ENCODE results near the gene IL24. TPM values are rescaled to one million over a fixed set of nuclear protein-coding genes. Genes with fewer than 3 reads are reported as not detected.

The IL24 gene
- total RNA-seq, 4 donors from 2014 or later, result not detected

- Histone ChIP-seq H3K27me3 (peaks cover 5% of the 10 kb centered on the region), H3K4me1 (peaks cover 0 to 7% (median 0%) of the 10 kb centered on the region in 4 donors), H3K4me3 (no peak overlapping the region), H3K27ac (no peak overlapping the region), H3K9me3 (no peaks in the 10 kb centered on the region), H3K36me3 (no peaks in the 10 kb centered on the region)
- WGBS, 2 donors (ENCODE audit: low coverage in 1 of 2), result 86% methylated on average over 13 of the region's 13 CpGs; no CpG with 5 or more reads in 1 of the 2 donors
- DNase-seq, result no peak
- no peak for TF ChIP-seq EP300 (IDR thresholded peaks at IDR 0.05; ENCODE audit: low read depth)
- no peak for TF ChIP-seq POLR2A (IDR thresholded peaks at IDR 0.05)
- TF ChIP-seq POLR2AphosphoS5 (IDR thresholded peaks at IDR 0.05), result no peak
- TF ChIP-seq CTCF (IDR thresholded peaks at IDR 0.05), result no peak
- intact Hi-C loops (cut with DNase I; ENCODE audit: low total_unique reads) (no loop called here), in situ Hi-C loops (cut with MboI; ENCODE audit: low pct_ligation_motif_present in 1 of 4, low pct_unique_long_range_greater_than_20kb in 1 of 4, low sequenced_read_pairs in 3 of 4) (no loop called here)
Observed at GRCh38 chr1:206898915-206899431, 1.7 kb downstream of the IL24 start.

- in situ Hi-C loops (cut with MboI; ENCODE audit: low pct_ligation_motif_present in 1 of 4, low pct_unique_long_range_greater_than_20kb in 1 of 4, low sequenced_read_pairs in 3 of 4), result loop anchor here in 2 of 4 donors (25.0 kb wide), 2 partner anchors 162 to 262 kb away; partner anchors contain the start of gene DYRK3 (in 1 of the 2)
- intact Hi-C loops (cut with DNase I; ENCODE audit: low total_unique reads), result no loop called here
- Histone ChIP-seq H3K27me3 (peaks cover 5% of the 10 kb centered on the region), H3K9me3 (no peaks in the 10 kb centered on the region), H3K4me3 (no peak overlapping the region), H3K36me3 (no peaks in the 10 kb centered on the region), H3K27ac (no peak overlapping the region), H3K4me1 (peaks cover 0 to 7% (median 0%) of the 10 kb centered on the region in 4 donors)
- WGBS, 2 donors (ENCODE audit: low coverage in 1 of 2), result 66 to 85% methylated on average over 4 to 5 of the region's 5 CpGs
- DNase-seq, result no peak
- TF ChIP-seq POLR2AphosphoS5 (IDR thresholded peaks at IDR 0.05) (no peak), POLR2A (IDR thresholded peaks at IDR 0.05) (no peak), EP300 (IDR thresholded peaks at IDR 0.05; ENCODE audit: low read depth) (no peak), CTCF (IDR thresholded peaks at IDR 0.05) (no peak)
Observed at GRCh38 chr1:206899717-206900116, 2.5 kb downstream of the IL24 start.

- peaks cover 5% of the 10 kb centered on the region for H3K27me3 ChIP-seq
- in situ Hi-C loops (cut with MboI; ENCODE audit: low pct_ligation_motif_present in 1 of 4, low pct_unique_long_range_greater_than_20kb in 1 of 4, low sequenced_read_pairs in 3 of 4) (loop anchor here in 2 of 4 donors (25.0 kb wide), 2 partner anchors 163 to 263 kb away; partner anchors contain the start of gene DYRK3 (in 1 of the 2)), intact Hi-C loops (cut with DNase I; ENCODE audit: low total_unique reads) (no loop called here)
- no peaks in the 10 kb centered on the region for H3K9me3 ChIP-seq
- H3K27ac ChIP-seq, result no peak overlapping the region
- no peak overlapping the region for H3K4me3 ChIP-seq
- H3K4me1 ChIP-seq, result peaks cover 0 to 7% (median 0%) of the 10 kb centered on the region in 4 donors
- no peaks in the 10 kb centered on the region for H3K36me3 ChIP-seq
- WGBS, 2 donors (ENCODE audit: low coverage in 1 of 2), result 91% methylated on average over 7 of the region's 7 CpGs; no CpG with 5 or more reads in 1 of the 2 donors
- no peak for DNase-seq
- no peak for TF ChIP-seq POLR2A (IDR thresholded peaks at IDR 0.05)
- TF ChIP-seq POLR2AphosphoS5 (IDR thresholded peaks at IDR 0.05), result no peak
- no peak for TF ChIP-seq EP300 (IDR thresholded peaks at IDR 0.05; ENCODE audit: low read depth)
Observed at GRCh38 chr1:206900149-206900548, 2.9 kb downstream of the IL24 start.

GRCh38 chr1:206901944-206902343 lies 4.7 kb downstream of the IL24 start:
- H3K4me1 ChIP-seq, result no peaks in the 10 kb centered on the region
- intact Hi-C loops (cut with DNase I; ENCODE audit: low total_unique reads), result no loop called here
- DNase-seq, result no peak
- no peak overlapping the region for H3K4me3 ChIP-seq
- TF ChIP-seq EP300 (IDR thresholded peaks at IDR 0.05; ENCODE audit: low read depth) (no peak), CTCF (IDR thresholded peaks at IDR 0.05) (no peak), POLR2AphosphoS5 (IDR thresholded peaks at IDR 0.05) (no peak), POLR2A (IDR thresholded peaks at IDR 0.05) (no peak)
- H3K36me3 ChIP-seq, result no peaks in the 10 kb centered on the region
- no peaks in the 10 kb centered on the region for H3K9me3 ChIP-seq
- peaks cover 5% of the 10 kb centered on the region for H3K27me3 ChIP-seq
- H3K27ac ChIP-seq, result no peak overlapping the region
- in situ Hi-C loops (cut with MboI; ENCODE audit: low pct_ligation_motif_present in 1 of 4, low pct_unique_long_range_greater_than_20kb in 1 of 4, low sequenced_read_pairs in 3 of 4), result loop anchor here in 2 of 4 donors (25.0 kb wide), 2 partner anchors 165 to 265 kb away; partner anchors contain the start of gene DYRK3 (in 1 of the 2)
- WGBS, 2 donors (ENCODE audit: low coverage in 1 of 2), result 88 to 93% methylated on average over 3 to 6 of the region's 6 CpGs
